Hippocampal formation (tissue), 2 donors: ENCODE results near the gene HOXD8.
A peak's percentile ranks its signal among the peaks of the same experiment; 100 is the strongest.

Experiments
- DNase-seq, 2 donors: peaks; one replicate each; lab custom pipeline; 2025; lab: John Stamatoyannopoulos, UW

Gene HOXD8

GRCh38 chr2:176174382-176174823 is 44.9 kb downstream of the HOXD8 start:
- DNase-seq = peak in 1 of 2 donors; percentile 23

DNA sequence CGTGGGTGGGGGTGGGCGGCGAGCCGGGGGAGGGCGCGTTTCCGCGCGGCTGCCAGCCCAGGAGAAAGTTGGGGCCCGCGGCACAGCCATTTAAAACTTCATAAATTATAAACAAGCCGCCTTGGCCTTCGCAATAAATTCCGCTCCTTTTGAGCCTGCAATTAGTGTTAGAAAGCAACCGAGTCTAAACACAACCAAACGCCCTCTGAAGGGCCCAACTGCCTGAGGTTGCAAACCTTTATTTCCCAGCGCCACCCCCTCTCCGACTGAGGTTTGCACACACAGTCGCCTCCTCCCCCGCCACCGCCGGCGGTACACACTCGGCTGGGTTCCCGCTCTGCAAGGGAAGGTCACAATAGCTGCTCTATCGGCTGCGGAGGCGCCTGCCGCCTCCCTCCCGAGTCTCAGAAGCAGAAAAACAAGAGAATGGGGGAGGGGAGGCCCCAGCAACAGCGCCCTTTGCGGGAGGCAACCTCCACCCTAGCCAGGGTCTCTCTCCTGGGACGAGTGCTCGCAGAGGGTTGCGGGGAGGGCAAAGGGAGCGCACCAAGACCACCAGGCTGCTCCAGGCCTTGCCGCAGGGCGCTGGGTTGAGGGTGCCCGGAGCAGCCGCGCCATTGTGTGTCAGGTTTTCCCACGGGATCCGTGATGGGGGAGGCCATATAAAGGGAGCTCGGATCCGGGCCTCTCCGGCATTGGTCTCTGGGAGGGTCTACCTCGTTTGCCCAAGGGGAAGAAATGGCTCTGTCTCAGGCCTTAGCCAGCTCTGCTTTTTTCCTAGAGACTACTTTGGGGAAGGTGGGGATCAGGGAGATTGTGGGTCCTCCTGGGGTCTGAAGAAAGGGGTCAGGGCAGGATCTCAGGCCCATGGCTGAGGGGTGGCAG is 45.6 kb downstream of the HOXD8 start:
- DNase-seq = peak; percentile 57 to 77

DNA sequence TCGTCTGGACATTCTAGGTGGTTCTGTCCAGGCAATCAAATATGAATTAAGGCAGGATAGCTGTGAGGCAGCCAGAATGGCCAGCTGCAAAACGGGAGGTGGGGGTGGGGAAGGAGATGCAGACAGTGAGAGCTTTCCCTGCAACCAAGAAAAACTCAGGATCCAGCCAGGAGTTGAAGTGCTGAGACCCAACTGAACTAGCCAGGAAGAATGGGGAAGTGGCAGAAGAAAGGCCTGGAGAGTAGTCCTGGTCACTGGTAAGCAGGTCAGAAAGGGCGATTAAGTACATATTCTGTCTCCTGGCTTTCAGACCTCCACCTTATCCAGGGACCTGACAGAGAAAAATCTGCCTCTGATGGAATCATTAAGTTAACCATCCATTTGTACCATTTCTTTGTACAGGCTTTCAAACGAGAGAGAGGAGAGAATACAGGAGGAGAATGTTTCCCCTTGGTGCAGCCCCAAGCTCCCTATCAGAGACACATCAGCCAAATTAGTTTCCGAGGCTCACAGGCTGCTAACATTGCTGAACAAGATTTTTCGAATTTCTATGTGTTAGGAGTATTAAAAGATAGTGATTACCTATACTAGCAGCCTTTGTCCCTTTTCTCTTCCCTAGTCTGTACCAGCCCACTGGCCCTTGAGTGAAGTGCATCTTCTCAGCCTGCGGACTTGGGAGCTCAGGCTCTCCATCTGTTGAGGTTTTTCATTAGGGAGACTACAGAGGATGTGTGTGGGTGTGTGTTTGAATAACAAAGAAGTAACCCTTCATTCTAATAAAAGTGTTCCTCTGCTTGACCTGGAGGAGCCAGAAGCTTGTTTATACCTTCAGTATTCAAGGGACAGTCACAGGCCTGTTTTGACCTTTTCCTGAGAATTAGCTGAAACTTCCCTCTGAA is 46.5 kb downstream of the HOXD8 start:
- peak in 1 of 2 donors; percentile 16 for DNase-seq

DNA sequence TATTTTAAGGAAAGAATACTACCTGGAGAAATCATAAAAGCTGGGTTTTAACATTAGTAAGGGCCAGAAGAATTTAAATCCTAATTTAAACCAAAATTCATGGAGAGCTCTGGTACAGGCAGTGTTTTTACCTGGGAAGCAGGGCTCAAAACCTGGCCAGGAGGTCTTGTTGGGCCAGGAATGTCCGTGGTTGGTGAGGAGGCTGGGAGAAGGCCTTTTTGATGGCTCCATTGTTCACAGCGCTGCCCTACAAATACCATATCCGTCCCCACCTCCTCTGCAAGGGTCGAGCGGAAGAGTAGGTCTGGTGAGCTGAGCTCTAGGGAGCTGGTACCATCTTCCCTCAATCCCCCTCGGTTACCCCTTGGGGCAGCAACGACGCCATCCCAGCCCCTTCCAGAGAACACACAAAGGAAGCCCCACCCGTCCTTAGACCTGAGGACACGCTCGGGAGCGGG is 48.1 kb downstream of the HOXD8 start:
- DNase-seq = no peak

GRCh38 chr2:176178038-176178756 is 48.7 kb downstream of the HOXD8 start:
- DNase-seq = no peak

DNA sequence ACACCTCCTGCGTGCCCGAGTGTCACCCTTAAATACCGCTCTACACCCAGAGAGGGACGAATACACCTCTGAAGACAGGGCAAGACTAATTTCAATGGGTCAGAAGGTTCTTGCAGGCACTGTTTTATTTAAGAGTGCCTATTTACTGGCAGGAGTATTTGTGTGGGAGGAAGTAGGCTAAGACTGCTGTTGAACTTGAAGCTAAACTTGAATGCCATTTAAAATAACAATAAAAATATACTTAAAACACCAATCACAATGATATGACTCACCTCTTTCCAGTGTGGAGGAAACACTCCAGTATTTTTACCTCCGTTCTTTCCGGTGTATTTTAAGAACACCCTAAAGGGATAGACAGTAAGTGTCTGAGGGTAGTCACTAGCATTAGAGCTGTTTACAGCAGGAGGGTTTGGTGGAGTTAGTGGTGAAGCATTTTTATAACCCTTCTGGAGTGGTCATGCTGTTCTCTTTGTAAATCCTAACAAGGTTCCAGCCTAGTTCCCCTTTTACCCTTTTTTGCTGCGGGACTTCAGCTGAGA is 49.3 kb downstream of the HOXD8 start:
- no peak for DNase-seq

GRCh38 chr2:176181551-176181950 is 52.0 kb downstream of the HOXD8 start:
- no peak for DNase-seq
